H1 (cell line): ENCODE data around the gene GRID1. TPM values are rescaled to one million over a fixed set of nuclear protein-coding genes. Genes with fewer than 3 reads are reported as not detected.

Experiments used
- CTCF ChIA-PET: fragments of 300-600 bp; sonication (Branson Sonifier 250); formaldehyde crosslinking; loops from one replicate; lab custom pipeline; 2021; ENCODE audit not compliant: partially characterized antibody; lab: Charles Lee
- POLR2A ChIA-PET: fragments of 300-600 bp; sonication (Branson Sonifier 250); formaldehyde crosslinking; loops from one replicate; lab custom pipeline; 2021; ENCODE audit warnings: inconsistent platforms; ENCODE audit not compliant: partially characterized antibody; lab: Charles Lee
- DNase-seq, 2 experiments: peaks; one replicate each; pipeline versions ENCODE4 v3.0.0 to v3.0.0-alpha.2; 2010 to 2022; ENCODE audit warnings: low spot score in 2 of 2, low read depth in 1 of 2, mixed read lengths in 1 of 2
- FAIRE-seq: peaks from 2 replicates; lab custom pipeline; 2011; peaks lifted over from hg19 to GRCh38; lab: Jason Lieb, UNC
- H2AFZ ChIP-seq: 2 replicates; pipeline ENCODE4 v1.8.1; 2012; ENCODE audit warnings: low read length, inconsistent platforms
- H2AK5ac ChIP-seq: 2 replicates; pipeline ENCODE4 v1.6.1; 2013; ENCODE audit warnings: low read depth, low read length
- H2BK120ac ChIP-seq: replicated peaks from 2 replicates; pipeline ENCODE3; 2013; ENCODE audit warnings: low read depth, low read length, inconsistent platforms
- H2BK12ac ChIP-seq: 2 replicates; pipeline ENCODE4 v1.6.1; 2013; ENCODE audit warnings: low read depth, low read length
- H2BK15ac ChIP-seq: 2 replicates; pipeline ENCODE4 v1.6.1; 2013; ENCODE audit warnings: low read length
- H2BK20ac ChIP-seq: 2 replicates; pipeline ENCODE4 v1.6.1; 2013; ENCODE audit warnings: low read length
- H2BK5ac ChIP-seq: 2 replicates; pipeline ENCODE4 v1.6.1; 2013; ENCODE audit warnings: low read depth, low read length
- H3K14ac ChIP-seq: 2 replicates; pipeline ENCODE4 v1.6.1; 2013; ENCODE audit warnings: inconsistent platforms; ENCODE audit not compliant: insufficient read length
- H3K18ac ChIP-seq: 2 replicates; pipeline ENCODE4 v1.6.1; 2013; ENCODE audit warnings: low read length; ENCODE audit errors: extremely low read depth
- H3K23ac ChIP-seq: 2 replicates; pipeline ENCODE4 v1.6.1; 2013; ENCODE audit warnings: inconsistent platforms; ENCODE audit not compliant: insufficient read length
- H3K23me2 ChIP-seq: 2 replicates; pipeline ENCODE4 v1.6.1; 2013; ENCODE audit warnings: low read depth, low read length
- H3K27ac ChIP-seq: 2 replicates; pipeline ENCODE4 v1.6.1; 2011; ENCODE audit warnings: low read depth, low read length, inconsistent platforms
- H3K27me3 ChIP-seq, 4 experiments: replicated peaks in 1 of 4; 1 replicate in 1 of 4; 2 replicates in 3 of 4; pipeline versions ENCODE4 v1.6.1 to v1.8.1; 2011 to 2013; ENCODE audit warnings: low read length in 3 of 4, mild to moderate bottlenecking in 3 of 4, inconsistent platforms in 2 of 4, mixed read lengths in 2 of 4, moderate library complexity in 1 of 4; ENCODE audit not compliant: control insufficient read depth in 3 of 4, insufficient read depth in 3 of 4; ENCODE audit errors: extremely low read depth in 1 of 4
- H3K36me3 ChIP-seq, 4 experiments: 2 replicates each; pipeline versions ENCODE4 v1.6.1 to v1.8.1; 2011 to 2013; ENCODE audit warnings: mild to moderate bottlenecking in 4 of 4, low read length in 3 of 4, moderate library complexity in 2 of 4, control low read depth in 1 of 4, inconsistent platforms in 1 of 4; ENCODE audit not compliant: insufficient read depth in 4 of 4, control insufficient read depth in 2 of 4
- H3K4ac ChIP-seq: replicated peaks from 2 replicates; pipeline ENCODE3; 2013; ENCODE audit warnings: low read length, low read depth, mixed read lengths, inconsistent platforms; ENCODE audit not compliant: insufficient read length
- H3K4me1 ChIP-seq, 4 experiments: replicated peaks in 1 of 4; 1 replicate in 1 of 4; 2 replicates in 3 of 4; pipeline versions ENCODE4 v1.6.1 to v1.8.1; 2011 to 2013; ENCODE audit warnings: low read length in 3 of 4, inconsistent platforms in 2 of 4, mixed read lengths in 1 of 4; ENCODE audit not compliant: insufficient read depth in 4 of 4, control insufficient read depth in 3 of 4
- H3K4me2 ChIP-seq, 2 experiments: 2 replicates each; pipeline versions ENCODE4 v1.6.1 to v1.8.1; 2011 to 2013; ENCODE audit warnings: low read depth in 2 of 2, low read length in 2 of 2, control low read depth in 1 of 2, inconsistent platforms in 1 of 2, mild to moderate bottlenecking in 1 of 2; ENCODE audit not compliant: insufficient read depth in 1 of 2
- H3K4me3 ChIP-seq, 4 experiments: fragments of 200-600, 300-600 bp in 1 of 4; sonication (generic), shearing (Covaris generic), sonication (Bioruptor Twin) in 1 of 4; 2 replicates each; pipeline versions ENCODE4 v1.5.1 to v1.8.1; 2011 to 2016; ENCODE audit warnings: low read length in 4 of 4, low read depth in 3 of 4, control low read depth in 2 of 4, inconsistent platforms in 2 of 4, mild to moderate bottlenecking in 2 of 4, mixed read lengths in 1 of 4, moderate library complexity in 1 of 4; ENCODE audit not compliant: insufficient read depth in 2 of 4; ENCODE audit errors: extremely low read depth in 1 of 4
- H3K56ac ChIP-seq: replicated peaks from 2 replicates; pipeline ENCODE3; 2013; ENCODE audit warnings: low read depth, mild to moderate bottlenecking, mixed read lengths, low read length, inconsistent platforms; ENCODE audit not compliant: insufficient read length
- H3K79me1 ChIP-seq: 2 replicates; pipeline ENCODE4 v1.6.1; 2013; ENCODE audit warnings: low read depth, low read length, control low read depth
- H3K79me2 ChIP-seq, 2 experiments: 2 replicates each; pipeline versions ENCODE4 v1.6.1 to v1.8.1; 2012 to 2013; ENCODE audit warnings: low read length in 2 of 2, mild to moderate bottlenecking in 2 of 2, inconsistent platforms in 1 of 2; ENCODE audit not compliant: insufficient read depth in 2 of 2, control insufficient read depth in 1 of 2
- H3K9ac ChIP-seq, 4 experiments: replicated peaks in 1 of 4; 1 replicate in 1 of 4; 2 replicates in 3 of 4; pipeline versions ENCODE4 v1.6.1 to v1.8.1; 2011 to 2013; ENCODE audit warnings: low read depth in 3 of 4, low read length in 3 of 4, control low read depth in 2 of 4, mild to moderate bottlenecking in 2 of 4, moderate library complexity in 2 of 4, inconsistent platforms in 1 of 4; ENCODE audit errors: extremely low read depth in 1 of 4
- H3K9me3 ChIP-seq, 2 experiments: 2 replicates each; pipeline versions ENCODE4 v1.6.1 to v1.8.1; 2012 to 2013; ENCODE audit warnings: mild to moderate bottlenecking in 2 of 2, moderate library complexity in 2 of 2, control low read depth in 1 of 2, inconsistent platforms in 1 of 2, low read depth in 1 of 2, low read length in 1 of 2, mixed read lengths in 1 of 2; ENCODE audit not compliant: insufficient read depth in 2 of 2
- H4K20me1 ChIP-seq, 2 experiments: replicated peaks in 1 of 2; 2 replicates each; pipeline versions ENCODE3 to v1.8.1; 2011 to 2013; ENCODE audit warnings: inconsistent platforms in 2 of 2, low read length in 2 of 2, mild to moderate bottlenecking in 1 of 2; ENCODE audit not compliant: insufficient read depth in 2 of 2, control insufficient read depth in 1 of 2
- H4K5ac ChIP-seq: 2 replicates; pipeline ENCODE4 v1.6.1; 2013; ENCODE audit warnings: low read length, low read depth, mixed read lengths, inconsistent platforms; ENCODE audit not compliant: insufficient read length
- H4K8ac ChIP-seq: 2 replicates; pipeline ENCODE4 v1.8.0; 2013; ENCODE audit warnings: mild to moderate bottlenecking, moderate library complexity, low read length, inconsistent platforms; ENCODE audit not compliant: insufficient read depth; ENCODE audit errors: extremely low read depth
- H4K91ac ChIP-seq: replicated peaks from 2 replicates; pipeline ENCODE3; 2013; ENCODE audit warnings: low read length, mixed read lengths, inconsistent platforms; ENCODE audit not compliant: insufficient read length
- BRCA1 ChIP-seq: IDR thresholded peaks from 2 replicates; pipeline ENCODE4 v1.6.1; 2012; ENCODE audit warnings: low read depth, low read length, improper control_type of control experiment
- CEBPB ChIP-seq: IDR thresholded peaks from 2 replicates; pipeline ENCODE4 v1.6.1; 2012; ENCODE audit warnings: low read depth, low read length
- JUN ChIP-seq: IDR thresholded peaks from 2 replicates; pipeline ENCODE4 v1.6.1; 2011; ENCODE audit warnings: low read depth, mild to moderate bottlenecking, improper control_type of control experiment, low read length
- MAFK ChIP-seq: IDR thresholded peaks from 2 replicates; pipeline ENCODE4 v1.6.1; 2012; ENCODE audit warnings: low read depth, mild to moderate bottlenecking, improper control_type of control experiment, low read length
- PHF8 ChIP-seq: fragments of 200-600 bp; sonication (generic); conservative IDR thresholded peaks from 2 replicates; pipeline ENCODE4 v1.7.1; 2012; ENCODE audit warnings: low read depth, mild to moderate bottlenecking, inconsistent platforms, low read length, moderate library complexity
- POLR2A ChIP-seq, 2 experiments: IDR thresholded peaks; 1 replicate in 1 of 2; 2 replicates in 1 of 2; pipeline ENCODE4 v1.6.1; 2011; ENCODE audit warnings: low read depth in 2 of 2, low read length in 2 of 2, mild to moderate bottlenecking in 2 of 2; ENCODE audit errors: control extremely low read depth in 1 of 2
- TAF1 ChIP-seq: IDR thresholded peaks from 2 replicates; pipeline ENCODE4 v1.6.1; 2011; ENCODE audit warnings: mild to moderate bottlenecking, low read depth, low read length
- TAF7 ChIP-seq: optimal IDR thresholded peaks from 2 replicates; pipeline ENCODE3; 2011; ENCODE audit warnings: low read depth, mild to moderate bottlenecking, inconsistent platforms, low read length, moderate library complexity, borderline replicate concordance
- TEAD4 ChIP-seq: IDR thresholded peaks from 2 replicates; pipeline ENCODE4 v1.6.1; 2012; ENCODE audit warnings: low read depth, low read length, inconsistent platforms, mixed read lengths
- WGBS, 2 experiments: shearing (Covaris generic) in 1 of 2; methylation state at CpG; one replicate each; pipeline versions ENCODE4 v1.1.6 to v1.1.7; 2013 to 2015; ENCODE audit warnings: low lambda C conversion rate in 2 of 2, mixed read lengths in 2 of 2, inconsistent platforms in 1 of 2, low coverage in 1 of 2, missing lambda C conversion rate in 1 of 2; ENCODE audit not compliant: insufficient replicate concordance in 2 of 2, insufficient coverage in 1 of 2, insufficient read length in 1 of 2; ENCODE audit errors: extremely low coverage in 1 of 2, missing lambda C conversion rate in 1 of 2; 5-methylcytosine and 5-hydroxymethylcytosine counted together
- polyA plus RNA-seq, 7 experiments: library from polyadenylated mRNA; depleted of rRNA in 3 of 7; stranded (reverse) in 5 of 7; unstranded in 2 of 7; fragments of >200 nt in 5 of 7; fragments of 200-250 nt in 2 of 7; gene quantifications; 1 replicate in 5 of 7; 2 replicates in 1 of 7; 4 replicates in 1 of 7; pipeline versions ENCODE4 v1.2.1 to v1.2.3, GENCODE V29; 2011 to 2013; ENCODE audit warnings: missing spikeins in 2 of 7, mixed read lengths in 2 of 7
- total RNA-seq: library from RNA; stranded (reverse); fragmentation: NEBNext Ultra II Directional; extraction: Animal tissue kit (Norgen Biotek cat#: 25700); gene quantifications from 2 replicates; pipeline ENCODE4 v1.2.1, GENCODE V29; 2021
- TF ChIP-seq, protein P1 (sequence below): IDR thresholded peaks from 2 replicates; pipeline ENCODE4 v1.6.1; 2011; ENCODE audit warnings: low read length, improper control_type of control experiment

GRID1 gene
- total and polyA plus RNA-seq, 2 of the 8 experiments (the other 6 are each of a cell fraction or from before 2014, with no cell fraction given), result 0.22 to 0.30 TPM

DNA sequence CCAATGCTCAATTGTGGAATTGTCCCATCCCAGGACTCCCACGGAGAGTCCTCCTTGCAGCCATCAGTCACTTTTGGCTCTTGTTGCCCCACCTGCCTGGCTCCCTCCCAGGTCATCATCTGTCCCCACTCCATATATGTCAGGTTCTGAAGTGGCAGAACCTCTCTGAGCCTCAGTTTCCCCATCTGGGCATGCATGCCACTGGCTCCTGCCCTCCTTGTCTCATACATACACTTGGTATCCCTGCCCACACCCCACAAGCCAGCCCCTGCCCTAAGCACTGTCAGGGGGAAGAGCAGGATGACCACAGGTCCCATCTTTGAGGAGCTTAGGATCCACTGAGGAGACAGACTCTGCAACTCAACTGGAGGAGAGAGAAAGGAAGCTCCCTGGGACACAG is 156.9 kb downstream of the GRID1 start:
- Histone ChIP-seq H3K9ac (no peak overlapping the region), H3K4me1 (no peaks in the 10 kb centered on the region), H2BK20ac (no peak overlapping the region), H3K23me2 (no peaks in the 10 kb centered on the region), H3K27me3 (no peaks in the 10 kb centered on the region), H3K9me3 (no peaks in the 10 kb centered on the region), H2AK5ac (no peak overlapping the region), H4K91ac (no peak overlapping the region), H2BK120ac (no peak overlapping the region), H4K20me1 (no peaks in the 10 kb centered on the region), H2BK12ac (no peak overlapping the region), H3K36me3 (no peaks in the 10 kb centered on the region), H3K4me3 (no peak overlapping the region), H3K14ac (no peak overlapping the region), H3K79me2 (no peaks in the 10 kb centered on the region), H3K27ac (no peak overlapping the region), H2AFZ (no peak overlapping the region), H3K18ac (no peak overlapping the region), H3K4ac (no peak overlapping the region), H3K23ac (no peak overlapping the region), H3K56ac (no peak overlapping the region), H3K79me1 (no peaks in the 10 kb centered on the region; the same call in 1 of the 2 replicates), H4K8ac (no peak overlapping the region), H2BK15ac (no peak overlapping the region), H3K4me2 (no peak overlapping the region), H4K5ac (no peak overlapping the region), H2BK5ac (no peak overlapping the region)
- 93% methylated on average over 1 of the region's 1 CpG; no CpG with 5 or more reads in 1 of the 2 experiments for WGBS, 2 experiments
- TF ChIP-seq BRCA1 (no peak), PHF8 (no peak), CEBPB (no peak), POLR2A (IDR thresholded peaks at IDR 0.05; ENCODE audit: control extremely low read depth in 1 of 2, low read depth in 2 of 2, low read length in 2 of 2) (no peak), TAF7 (no peak), JUN (no peak), TAF1 (no peak), MAFK (no peak), TEAD4 (no peak)
- TF ChIP-seq, protein P1, sequence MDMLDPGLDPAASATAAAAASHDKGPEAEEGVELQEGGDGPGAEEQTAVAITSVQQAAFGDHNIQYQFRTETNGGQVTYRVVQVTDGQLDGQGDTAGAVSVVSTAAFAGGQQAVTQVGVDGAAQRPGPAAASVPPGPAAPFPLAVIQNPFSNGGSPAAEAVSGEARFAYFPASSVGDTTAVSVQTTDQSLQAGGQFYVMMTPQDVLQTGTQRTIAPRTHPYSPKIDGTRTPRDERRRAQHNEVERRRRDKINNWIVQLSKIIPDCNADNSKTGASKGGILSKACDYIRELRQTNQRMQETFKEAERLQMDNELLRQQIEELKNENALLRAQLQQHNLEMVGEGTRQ, result no peak
- ChIA-PET CTCF (interaction anchor here (0.8 to 1.4 kb wide), 4 partner anchors 9 to 79 kb away, joined by 3 to 4 read pairs (median 3); no protein-coding TSS in a partner anchor), POLR2A (no interaction called here)
- FAIRE-seq (no peak), DNase-seq (no peak)
